Measurements from ENCODE around the gene NDUFC1. TPM values are rescaled to one million over a fixed set of nuclear protein-coding genes. Genes with fewer than 3 reads are reported as not detected.

Gene NDUFC1
- total RNA-seq, 1 experiment from 2014 or later: 61.7 TPM

DNA sequence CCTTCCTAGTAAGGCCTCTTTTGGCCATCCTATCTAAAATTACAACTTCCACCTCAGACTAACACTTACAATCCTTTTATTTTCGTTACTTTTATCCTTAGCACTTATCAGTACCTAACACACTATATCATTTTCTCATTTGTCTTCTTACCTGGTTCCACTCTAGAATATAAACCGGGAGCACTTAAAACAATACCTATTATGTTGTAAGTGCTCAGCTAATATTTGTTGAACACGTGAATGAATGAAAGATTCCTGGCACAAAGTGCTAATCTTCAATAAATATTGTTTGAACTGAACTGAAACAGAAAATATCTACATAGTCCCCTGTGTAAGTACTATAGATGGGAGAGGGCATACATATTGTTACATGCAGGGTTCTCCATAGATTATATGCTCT lies 36.6 kb downstream of the NDUFC1 start:
- TF ChIP-seq ZNF263 (CRISPR knock-in tag; IDR thresholded peaks at IDR 0.05; ENCODE audit: low read depth) (no peak), GABPB1 (CRISPR knock-in tag; IDR thresholded peaks at IDR 0.05) (no peak), ESRRA (CRISPR knock-in tag; IDR thresholded peaks at IDR 0.05; ENCODE audit: borderline replicate concordance) (no peak), ZNF232 (CRISPR knock-in tag; IDR thresholded peaks at IDR 0.05) (no peak), GRHL2 (CRISPR knock-in tag; IDR thresholded peaks at IDR 0.05; ENCODE audit: insufficient replicate concordance, severe bottlenecking) (no peak)
- POLR2A ChIA-PET: no interaction called here
- no peak for ATAC-seq
- Mint-ChIP-seq H3K27ac (no peak overlapping the region; the same call in 1 of the 2 replicates), H3K9me3 (no peaks in the 10 kb centered on the region), H3K4me1 (peaks cover 20% of the 10 kb centered on the region), H3K36me3 (no peaks in the 10 kb centered on the region), H3K4me3 (no peak overlapping the region), H3K27me3 (ENCODE audit: low read depth) (no peaks in the 10 kb centered on the region)
- no peak for DNase-seq (ENCODE audit: low spot score)
- CTCF ChIA-PET: interaction anchor here (1.1 kb wide), 1 partner anchor 12 kb away, joined by 4 read pairs; no protein-coding TSS in a partner anchor

DNA sequence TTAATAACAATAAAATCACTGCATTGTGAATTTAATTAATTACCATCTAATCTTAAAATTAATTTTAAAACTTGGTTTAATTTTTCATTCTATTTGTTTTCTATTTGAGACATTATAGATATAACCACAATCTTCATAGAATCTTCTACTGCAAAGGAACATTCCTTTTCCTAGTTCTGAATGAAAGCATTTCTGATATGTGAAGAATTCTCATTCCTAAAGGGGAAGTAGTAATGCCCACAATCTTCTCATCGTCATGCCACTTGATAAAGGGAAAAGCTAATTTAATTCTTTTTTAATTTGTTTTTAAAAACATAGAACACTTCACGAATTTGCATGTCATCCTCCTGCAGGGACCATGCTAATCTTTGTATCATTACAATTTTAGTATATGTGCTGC lies 45.9 kb downstream of the NDUFC1 start:
- Mint-ChIP-seq H3K4me1 (peaks cover 2% of the 10 kb centered on the region; the same call in 1 of the 2 replicates), H3K27ac (no peak overlapping the region), H3K9me3 (no peaks in the 10 kb centered on the region), H3K27me3 (ENCODE audit: low read depth) (no peaks in the 10 kb centered on the region), H3K4me3 (no peak overlapping the region), H3K36me3 (no peaks in the 10 kb centered on the region)
- ATAC-seq (no peak), DNase-seq (ENCODE audit: low spot score) (no peak)
- POLR2A ChIA-PET: interaction anchor here (0.5 kb wide), 1 partner anchor 160 kb away, joined by 3 read pairs; no protein-coding TSS in a partner anchor
- CTCF ChIA-PET: no interaction called here
- TF ChIP-seq CBFB (CRISPR knock-in tag; IDR thresholded peaks at IDR 0.05; ENCODE audit: low read depth) (no peak), SMAD3 (CRISPR knock-in tag; IDR thresholded peaks at IDR 0.05; ENCODE audit: borderline replicate concordance) (no peak), JUN (CRISPR knock-in tag; IDR thresholded peaks at IDR 0.05) (no peak)
- TF ChIP-seq, protein P1, sequence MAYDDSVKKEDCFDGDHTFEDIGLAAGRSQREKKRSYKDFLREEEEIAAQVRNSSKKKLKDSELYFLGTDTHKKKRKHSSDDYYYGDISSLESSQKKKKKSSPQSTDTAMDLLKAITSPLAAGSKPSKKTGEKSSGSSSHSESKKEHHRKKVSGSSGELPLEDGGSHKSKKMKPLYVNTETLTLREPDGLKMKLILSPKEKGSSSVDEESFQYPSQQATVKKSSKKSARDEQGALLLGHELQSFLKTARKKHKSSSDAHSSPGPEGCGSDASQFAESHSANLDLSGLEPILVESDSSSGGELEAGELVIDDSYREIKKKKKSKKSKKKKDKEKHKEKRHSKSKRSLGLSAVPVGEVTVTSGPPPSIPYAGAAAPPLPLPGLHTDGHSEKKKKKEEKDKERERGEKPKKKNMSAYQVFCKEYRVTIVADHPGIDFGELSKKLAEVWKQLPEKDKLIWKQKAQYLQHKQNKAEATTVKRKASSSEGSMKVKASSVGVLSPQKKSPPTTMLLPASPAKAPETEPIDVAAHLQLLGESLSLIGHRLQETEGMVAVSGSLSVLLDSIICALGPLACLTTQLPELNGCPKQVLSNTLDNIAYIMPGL (CRISPR knock-in tag; IDR thresholded peaks at IDR 0.05): no peak
- TF ChIP-seq, protein P2, sequence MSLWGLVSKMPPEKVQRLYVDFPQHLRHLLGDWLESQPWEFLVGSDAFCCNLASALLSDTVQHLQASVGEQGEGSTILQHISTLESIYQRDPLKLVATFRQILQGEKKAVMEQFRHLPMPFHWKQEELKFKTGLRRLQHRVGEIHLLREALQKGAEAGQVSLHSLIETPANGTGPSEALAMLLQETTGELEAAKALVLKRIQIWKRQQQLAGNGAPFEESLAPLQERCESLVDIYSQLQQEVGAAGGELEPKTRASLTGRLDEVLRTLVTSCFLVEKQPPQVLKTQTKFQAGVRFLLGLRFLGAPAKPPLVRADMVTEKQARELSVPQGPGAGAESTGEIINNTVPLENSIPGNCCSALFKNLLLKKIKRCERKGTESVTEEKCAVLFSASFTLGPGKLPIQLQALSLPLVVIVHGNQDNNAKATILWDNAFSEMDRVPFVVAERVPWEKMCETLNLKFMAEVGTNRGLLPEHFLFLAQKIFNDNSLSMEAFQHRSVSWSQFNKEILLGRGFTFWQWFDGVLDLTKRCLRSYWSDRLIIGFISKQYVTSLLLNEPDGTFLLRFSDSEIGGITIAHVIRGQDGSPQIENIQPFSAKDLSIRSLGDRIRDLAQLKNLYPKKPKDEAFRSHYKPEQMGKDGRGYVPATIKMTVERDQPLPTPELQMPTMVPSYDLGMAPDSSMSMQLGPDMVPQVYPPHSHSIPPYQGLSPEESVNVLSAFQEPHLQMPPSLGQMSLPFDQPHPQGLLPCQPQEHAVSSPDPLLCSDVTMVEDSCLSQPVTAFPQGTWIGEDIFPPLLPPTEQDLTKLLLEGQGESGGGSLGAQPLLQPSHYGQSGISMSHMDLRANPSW (CRISPR knock-in tag; conservative IDR thresholded peaks at IDR 0.05; ENCODE audit: low read depth): no peak
- TF ChIP-seq, protein P3, sequence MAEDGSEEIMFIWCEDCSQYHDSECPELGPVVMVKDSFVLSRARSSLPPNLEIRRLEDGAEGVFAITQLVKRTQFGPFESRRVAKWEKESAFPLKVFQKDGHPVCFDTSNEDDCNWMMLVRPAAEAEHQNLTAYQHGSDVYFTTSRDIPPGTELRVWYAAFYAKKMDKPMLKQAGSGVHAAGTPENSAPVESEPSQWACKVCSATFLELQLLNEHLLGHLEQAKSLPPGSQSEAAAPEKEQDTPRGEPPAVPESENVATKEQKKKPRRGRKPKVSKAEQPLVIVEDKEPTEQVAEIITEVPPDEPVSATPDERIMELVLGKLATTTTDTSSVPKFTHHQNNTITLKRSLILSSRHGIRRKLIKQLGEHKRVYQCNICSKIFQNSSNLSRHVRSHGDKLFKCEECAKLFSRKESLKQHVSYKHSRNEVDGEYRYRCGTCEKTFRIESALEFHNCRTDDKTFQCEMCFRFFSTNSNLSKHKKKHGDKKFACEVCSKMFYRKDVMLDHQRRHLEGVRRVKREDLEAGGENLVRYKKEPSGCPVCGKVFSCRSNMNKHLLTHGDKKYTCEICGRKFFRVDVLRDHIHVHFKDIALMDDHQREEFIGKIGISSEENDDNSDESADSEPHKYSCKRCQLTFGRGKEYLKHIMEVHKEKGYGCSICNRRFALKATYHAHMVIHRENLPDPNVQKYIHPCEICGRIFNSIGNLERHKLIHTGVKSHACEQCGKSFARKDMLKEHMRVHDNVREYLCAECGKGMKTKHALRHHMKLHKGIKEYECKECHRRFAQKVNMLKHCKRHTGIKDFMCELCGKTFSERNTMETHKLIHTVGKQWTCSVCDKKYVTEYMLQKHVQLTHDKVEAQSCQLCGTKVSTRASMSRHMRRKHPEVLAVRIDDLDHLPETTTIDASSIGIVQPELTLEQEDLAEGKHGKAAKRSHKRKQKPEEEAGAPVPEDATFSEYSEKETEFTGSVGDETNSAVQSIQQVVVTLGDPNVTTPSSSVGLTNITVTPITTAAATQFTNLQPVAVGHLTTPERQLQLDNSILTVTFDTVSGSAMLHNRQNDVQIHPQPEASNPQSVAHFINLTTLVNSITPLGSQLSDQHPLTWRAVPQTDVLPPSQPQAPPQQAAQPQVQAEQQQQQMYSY (CRISPR knock-in tag; IDR thresholded peaks at IDR 0.05): no peak
- TF ChIP-seq, protein P4, sequence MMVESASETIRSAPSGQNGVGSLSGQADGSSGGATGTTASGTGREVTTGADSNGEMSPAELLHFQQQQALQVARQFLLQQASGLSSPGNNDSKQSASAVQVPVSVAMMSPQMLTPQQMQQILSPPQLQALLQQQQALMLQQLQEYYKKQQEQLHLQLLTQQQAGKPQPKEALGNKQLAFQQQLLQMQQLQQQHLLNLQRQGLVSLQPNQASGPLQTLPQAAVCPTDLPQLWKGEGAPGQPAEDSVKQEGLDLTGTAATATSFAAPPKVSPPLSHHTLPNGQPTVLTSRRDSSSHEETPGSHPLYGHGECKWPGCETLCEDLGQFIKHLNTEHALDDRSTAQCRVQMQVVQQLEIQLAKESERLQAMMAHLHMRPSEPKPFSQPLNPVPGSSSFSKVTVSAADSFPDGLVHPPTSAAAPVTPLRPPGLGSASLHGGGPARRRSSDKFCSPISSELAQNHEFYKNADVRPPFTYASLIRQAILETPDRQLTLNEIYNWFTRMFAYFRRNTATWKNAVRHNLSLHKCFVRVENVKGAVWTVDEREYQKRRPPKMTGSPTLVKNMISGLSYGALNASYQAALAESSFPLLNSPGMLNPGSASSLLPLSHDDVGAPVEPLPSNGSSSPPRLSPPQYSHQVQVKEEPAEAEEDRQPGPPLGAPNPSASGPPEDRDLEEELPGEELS (CRISPR knock-in tag; IDR thresholded peaks at IDR 0.05): no peak
- TF ChIP-seq, protein P5, sequence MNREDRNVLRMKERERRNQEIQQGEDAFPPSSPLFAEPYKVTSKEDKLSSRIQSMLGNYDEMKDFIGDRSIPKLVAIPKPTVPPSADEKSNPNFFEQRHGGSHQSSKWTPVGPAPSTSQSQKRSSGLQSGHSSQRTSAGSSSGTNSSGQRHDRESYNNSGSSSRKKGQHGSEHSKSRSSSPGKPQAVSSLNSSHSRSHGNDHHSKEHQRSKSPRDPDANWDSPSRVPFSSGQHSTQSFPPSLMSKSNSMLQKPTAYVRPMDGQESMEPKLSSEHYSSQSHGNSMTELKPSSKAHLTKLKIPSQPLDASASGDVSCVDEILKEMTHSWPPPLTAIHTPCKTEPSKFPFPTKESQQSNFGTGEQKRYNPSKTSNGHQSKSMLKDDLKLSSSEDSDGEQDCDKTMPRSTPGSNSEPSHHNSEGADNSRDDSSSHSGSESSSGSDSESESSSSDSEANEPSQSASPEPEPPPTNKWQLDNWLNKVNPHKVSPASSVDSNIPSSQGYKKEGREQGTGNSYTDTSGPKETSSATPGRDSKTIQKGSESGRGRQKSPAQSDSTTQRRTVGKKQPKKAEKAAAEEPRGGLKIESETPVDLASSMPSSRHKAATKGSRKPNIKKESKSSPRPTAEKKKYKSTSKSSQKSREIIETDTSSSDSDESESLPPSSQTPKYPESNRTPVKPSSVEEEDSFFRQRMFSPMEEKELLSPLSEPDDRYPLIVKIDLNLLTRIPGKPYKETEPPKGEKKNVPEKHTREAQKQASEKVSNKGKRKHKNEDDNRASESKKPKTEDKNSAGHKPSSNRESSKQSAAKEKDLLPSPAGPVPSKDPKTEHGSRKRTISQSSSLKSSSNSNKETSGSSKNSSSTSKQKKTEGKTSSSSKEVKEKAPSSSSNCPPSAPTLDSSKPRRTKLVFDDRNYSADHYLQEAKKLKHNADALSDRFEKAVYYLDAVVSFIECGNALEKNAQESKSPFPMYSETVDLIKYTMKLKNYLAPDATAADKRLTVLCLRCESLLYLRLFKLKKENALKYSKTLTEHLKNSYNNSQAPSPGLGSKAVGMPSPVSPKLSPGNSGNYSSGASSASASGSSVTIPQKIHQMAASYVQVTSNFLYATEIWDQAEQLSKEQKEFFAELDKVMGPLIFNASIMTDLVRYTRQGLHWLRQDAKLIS (CRISPR knock-in tag; IDR thresholded peaks at IDR 0.05; ENCODE audit: borderline replicate concordance): no peak
- TF ChIP-seq, protein P6, sequence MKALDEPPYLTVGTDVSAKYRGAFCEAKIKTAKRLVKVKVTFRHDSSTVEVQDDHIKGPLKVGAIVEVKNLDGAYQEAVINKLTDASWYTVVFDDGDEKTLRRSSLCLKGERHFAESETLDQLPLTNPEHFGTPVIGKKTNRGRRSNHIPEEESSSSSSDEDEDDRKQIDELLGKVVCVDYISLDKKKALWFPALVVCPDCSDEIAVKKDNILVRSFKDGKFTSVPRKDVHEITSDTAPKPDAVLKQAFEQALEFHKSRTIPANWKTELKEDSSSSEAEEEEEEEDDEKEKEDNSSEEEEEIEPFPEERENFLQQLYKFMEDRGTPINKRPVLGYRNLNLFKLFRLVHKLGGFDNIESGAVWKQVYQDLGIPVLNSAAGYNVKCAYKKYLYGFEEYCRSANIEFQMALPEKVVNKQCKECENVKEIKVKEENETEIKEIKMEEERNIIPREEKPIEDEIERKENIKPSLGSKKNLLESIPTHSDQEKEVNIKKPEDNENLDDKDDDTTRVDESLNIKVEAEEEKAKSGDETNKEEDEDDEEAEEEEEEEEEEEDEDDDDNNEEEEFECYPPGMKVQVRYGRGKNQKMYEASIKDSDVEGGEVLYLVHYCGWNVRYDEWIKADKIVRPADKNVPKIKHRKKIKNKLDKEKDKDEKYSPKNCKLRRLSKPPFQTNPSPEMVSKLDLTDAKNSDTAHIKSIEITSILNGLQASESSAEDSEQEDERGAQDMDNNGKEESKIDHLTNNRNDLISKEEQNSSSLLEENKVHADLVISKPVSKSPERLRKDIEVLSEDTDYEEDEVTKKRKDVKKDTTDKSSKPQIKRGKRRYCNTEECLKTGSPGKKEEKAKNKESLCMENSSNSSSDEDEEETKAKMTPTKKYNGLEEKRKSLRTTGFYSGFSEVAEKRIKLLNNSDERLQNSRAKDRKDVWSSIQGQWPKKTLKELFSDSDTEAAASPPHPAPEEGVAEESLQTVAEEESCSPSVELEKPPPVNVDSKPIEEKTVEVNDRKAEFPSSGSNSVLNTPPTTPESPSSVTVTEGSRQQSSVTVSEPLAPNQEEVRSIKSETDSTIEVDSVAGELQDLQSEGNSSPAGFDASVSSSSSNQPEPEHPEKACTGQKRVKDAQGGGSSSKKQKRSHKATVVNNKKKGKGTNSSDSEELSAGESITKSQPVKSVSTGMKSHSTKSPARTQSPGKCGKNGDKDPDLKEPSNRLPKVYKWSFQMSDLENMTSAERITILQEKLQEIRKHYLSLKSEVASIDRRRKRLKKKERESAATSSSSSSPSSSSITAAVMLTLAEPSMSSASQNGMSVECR (CRISPR knock-in tag; IDR thresholded peaks at IDR 0.05; ENCODE audit: borderline replicate concordance): no peak

Measured in WTC11 (cell line).